Ovary (tissue), 3 donors: ENCODE data around the gene ZNF598.

ENCODE experiments used
- CTCF ChIP-seq, 3 donors: fragments of 450-650 bp in 2 of 3; fragments of 200-600 bp in 1 of 3; IDR thresholded peaks; one replicate each; pipeline versions ENCODE4 v1.5.1 to v1.8.0; 2016 to 2022; ENCODE audit warnings: antibody characterized with exemption in 3 of 3, mild to moderate bottlenecking in 1 of 3
- EP300 ChIP-seq: sonication (generic); formaldehyde crosslinking; IDR thresholded peaks from one replicate; pipeline ENCODE4 v1.6.1; 2017; ENCODE audit warnings: antibody characterized with exemption
- POLR2A ChIP-seq: fragments of 450-650 bp; IDR thresholded peaks from one replicate; pipeline ENCODE4 v1.6.1; 2017; ENCODE audit warnings: antibody characterized with exemption, mild to moderate bottlenecking, moderate library complexity
- donor health status: DM: no; HTN: no; CAD: no.

- TF ChIP-seq POLR2A: no peak
- TF ChIP-seq CTCF (IDR thresholded peaks at IDR 0.05): no peak
- TF ChIP-seq EP300: no peak
Observed at GRCh38 chr16:1977875-1978268, 31.7 kb downstream of the ZNF598 start.
